Tongue (tissue), 2 donors: Measurements from ENCODE around the gene LRRC26. TPM values are rescaled to one million over a fixed set of nuclear protein-coding genes. Genes with fewer than 3 reads are reported as not detected.
A peak's percentile ranks its signal among the peaks of the same experiment; 100 is the strongest.

Experiments
- DNase-seq: peaks from one replicate; pipeline ENCODE4 v3.0.0-alpha.2; 2015
- total RNA-seq: library from RNA; depleted of rRNA; stranded (reverse); fragments of >200 nt; gene quantifications from one replicate; pipeline ENCODE4 v1.2.3, GENCODE V29; 2014

Gene LRRC26
- total RNA-seq, 1 donor from 2014 or later = 18.9 TPM

DNA sequence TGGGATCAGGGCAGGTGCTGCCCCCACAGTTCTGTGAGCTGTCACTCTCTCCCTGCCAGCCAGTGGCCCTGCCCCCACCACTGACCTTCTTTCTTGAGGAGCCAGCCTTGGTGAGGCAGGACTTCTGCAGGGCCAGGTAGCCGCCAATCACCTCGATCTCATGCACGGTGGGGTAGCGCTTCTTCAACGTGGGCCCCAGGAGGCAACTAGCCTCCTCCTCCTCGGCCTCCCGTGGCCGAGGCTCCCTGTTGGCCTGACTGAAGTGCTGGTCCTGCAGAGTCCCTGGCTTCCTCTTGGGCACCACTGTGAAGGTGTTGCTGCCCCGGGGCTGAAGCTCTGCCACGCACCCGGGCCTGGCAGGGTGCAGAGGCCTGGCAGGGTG lies 29.0 kb upstream of the LRRC26 start:
- no peak for DNase-seq

DNA sequence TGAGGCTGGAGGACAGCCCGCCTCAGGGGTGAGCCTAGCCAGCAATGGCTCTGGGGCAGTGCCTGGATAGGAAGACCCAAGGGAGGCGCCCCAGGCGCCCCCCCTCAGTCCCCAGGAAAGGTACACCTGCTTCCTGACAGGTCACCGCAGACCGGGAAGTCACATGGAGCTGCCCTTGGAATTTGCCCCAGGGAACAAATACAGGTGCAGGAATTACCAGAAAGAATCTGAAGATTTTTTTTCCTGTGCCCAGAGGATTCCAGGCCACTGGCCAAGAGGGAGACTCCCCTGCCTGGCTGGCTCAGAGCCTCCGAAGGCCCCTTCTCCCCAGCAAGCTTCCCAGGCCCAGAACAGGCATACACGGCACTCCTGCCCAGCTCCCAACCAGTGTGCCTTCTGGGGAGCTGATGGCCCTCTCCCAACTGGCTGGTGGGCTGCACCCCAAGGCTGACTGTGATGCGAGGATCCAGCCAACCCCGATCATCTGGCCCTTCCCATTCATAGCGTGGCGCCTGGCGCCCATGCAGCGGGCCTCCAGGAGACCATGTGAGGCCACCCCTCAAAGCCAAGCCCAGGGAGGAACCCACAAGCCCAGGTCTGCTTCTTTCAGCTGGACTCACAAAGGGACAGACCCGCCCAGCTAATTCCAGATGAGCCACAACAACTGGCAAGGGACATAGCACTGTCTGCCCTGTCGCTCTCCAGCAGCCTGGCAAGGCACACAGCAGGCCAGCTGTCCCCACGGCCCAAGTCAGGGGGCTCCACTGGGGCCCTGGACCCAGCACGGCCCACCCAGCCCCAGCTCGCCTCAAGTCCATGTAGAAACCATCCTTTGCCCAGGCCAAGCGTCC lies 28.4 kb upstream of the LRRC26 start:
- DNase-seq = no peak

DNA sequence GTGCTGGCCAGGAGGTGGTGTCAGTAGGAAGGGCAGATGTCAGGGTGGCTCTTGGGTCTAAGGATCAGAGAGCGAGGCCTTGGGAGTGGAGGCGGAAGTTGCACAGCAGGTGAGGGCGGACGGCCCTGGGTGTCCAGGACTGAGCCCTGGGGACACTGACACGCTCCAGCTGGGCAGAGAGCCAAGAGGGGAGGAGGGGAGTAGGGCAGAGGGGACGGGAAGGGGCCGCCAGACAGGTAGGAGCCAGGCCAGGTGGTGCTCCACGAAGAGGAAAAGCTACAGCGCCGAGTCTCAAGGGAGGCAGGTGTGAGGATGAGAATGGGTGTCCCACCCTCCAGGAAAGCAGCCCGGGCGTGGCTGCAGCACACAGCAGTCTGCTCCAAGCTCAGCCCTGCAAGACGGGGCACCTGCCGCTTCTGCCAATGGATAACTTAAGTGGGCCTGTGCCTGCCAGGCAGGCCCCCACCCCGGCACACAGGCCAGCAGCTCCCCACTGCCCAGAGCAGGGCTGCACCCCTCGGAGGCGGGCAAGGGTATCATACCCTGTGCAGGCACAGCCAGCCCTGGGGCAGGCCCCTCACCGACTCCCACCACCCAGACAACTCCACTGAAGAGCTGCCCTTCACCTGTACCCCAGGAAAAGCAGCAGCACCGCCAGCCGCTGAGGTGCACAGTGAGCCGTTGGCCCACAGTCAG lies 25.8 kb upstream of the LRRC26 start:
- no peak for DNase-seq

DNA sequence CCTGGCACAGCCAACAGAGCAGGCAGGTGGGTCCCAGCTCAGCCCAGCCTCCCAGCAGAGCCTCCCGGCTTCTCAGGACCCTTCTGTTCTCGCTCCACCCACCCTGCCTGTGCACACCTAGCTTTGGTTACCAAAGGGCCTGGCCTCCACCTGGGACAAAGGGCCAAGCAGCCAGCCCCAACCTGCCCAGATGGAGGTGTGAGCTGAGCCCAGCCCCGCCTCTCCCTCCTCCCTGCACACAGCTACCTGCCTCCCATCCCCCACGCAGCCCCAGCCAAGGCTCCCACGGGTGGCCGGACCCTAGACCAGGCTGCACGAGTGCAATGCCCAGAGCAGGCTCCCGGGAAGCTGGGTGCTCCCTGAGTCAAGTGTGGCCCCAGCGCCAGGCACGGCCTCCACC lies 25.1 kb upstream of the LRRC26 start:
- DNase-seq = no peak

DNA sequence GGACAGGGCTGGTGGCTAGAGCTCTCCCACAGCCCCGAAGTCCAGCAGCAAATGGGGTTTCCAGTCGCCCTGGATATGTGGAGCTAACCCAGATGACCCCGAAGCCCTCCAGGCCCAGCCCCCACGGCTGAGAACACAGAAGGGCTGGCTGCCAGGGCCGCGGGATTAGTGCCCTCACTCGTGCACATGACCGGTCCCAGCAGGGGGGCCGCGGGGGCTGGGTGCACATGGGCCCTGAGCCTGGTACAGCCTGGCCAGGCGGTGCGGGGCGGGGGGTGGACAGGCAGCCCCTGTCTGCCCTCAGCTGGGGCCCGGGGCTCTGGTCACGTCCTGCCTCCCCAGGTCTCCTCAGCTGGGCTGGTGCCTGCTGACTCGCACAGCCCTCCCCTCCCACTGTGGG lies 24.5 kb upstream of the LRRC26 start:
- no peak for DNase-seq

DNA sequence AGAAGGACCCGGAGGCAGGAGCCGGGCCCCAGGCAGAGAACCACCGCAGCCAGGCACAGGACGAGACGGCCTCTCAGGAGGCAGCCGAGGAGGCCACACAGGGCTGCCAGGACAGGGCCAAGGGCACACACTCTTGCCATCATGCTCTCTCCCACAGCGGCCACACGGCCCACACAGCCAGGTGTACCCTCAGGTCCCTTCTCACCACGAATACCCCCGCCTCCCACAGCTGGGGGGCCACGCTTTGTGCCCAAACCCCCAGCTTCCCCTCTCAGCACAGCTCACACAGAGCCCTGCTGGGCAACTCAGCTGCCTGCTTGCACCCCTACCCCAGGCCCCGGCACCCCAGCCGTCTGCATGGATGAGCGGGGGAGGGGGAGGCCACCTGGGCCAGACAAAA lies 23.9 kb upstream of the LRRC26 start:
- DNase-seq = no peak

DNA sequence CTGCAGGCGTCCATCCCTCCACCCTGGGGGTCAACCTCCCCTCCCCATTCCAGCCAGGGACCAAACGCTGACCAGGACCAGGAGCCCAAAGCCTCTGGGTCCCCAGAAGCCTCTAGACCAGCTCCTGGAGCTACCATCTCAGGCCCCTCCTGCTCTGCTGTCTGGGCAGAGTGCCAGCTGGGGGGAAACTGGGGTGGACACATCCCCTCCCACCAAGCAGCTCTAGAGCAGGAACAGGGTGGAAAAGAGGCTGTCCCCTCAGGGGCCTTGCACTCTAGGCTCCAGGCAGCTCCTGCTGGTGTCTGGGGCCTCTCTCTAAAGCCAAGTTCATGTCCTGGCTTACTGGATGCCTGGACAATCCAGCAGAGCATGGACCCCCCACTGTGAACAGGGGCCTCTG lies 23.0 kb upstream of the LRRC26 start:
- DNase-seq = no peak

DNA sequence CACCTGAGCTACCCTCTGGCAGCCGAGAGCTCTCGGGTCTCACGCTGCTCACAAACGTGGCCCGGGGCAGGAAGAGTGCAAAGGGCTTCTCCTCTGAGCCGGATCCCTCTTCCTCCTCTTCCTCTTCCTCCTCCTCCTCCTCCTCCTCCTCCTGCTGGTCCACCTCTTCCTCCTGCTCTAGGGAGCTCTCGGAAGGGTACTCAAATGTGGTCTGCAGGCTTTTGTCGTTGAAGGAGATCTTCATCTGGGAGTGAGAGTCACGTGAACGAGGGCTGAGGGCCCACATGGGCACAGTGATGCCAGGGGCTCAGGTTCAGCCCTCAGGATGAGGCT lies 22.6 kb upstream of the LRRC26 start:
- DNase-seq = no peak

DNA sequence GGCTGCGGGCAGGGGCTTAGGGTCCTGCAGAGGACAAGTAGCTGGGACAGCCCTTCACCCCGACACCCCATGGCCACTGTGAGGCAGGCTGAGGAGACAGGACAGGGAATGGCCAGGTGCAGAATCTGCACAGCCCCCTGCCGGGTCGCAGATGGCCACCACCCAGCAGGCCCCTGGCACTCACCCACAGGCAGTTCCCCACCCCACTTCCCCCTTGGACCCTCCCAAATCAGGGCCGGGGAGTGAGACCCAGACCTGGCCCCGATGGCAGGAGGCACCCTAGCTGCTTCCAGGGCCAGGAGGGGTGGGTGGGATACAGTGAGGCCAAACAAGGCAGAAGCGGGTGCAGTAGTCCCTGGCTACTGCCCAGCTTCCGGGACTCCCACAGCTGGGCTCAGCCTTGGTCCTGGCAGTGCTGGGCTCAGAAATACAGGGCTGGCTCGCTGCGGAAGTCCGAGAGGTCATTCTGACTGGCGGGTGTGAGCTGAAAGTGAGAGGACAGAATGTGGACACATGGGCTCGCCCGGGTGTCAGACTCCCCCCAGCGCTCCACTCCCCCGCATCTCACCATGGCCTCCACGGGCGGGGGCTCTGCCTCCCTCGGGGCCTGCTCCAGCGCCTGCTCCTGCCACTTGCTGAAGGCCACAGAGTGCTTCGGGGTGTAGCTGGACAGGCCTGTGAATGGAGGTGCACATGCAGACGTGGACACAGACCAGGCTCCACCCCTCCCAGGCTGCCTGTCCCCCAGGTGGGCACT lies 22.0 kb upstream of the LRRC26 start:
- no peak for DNase-seq

DNA sequence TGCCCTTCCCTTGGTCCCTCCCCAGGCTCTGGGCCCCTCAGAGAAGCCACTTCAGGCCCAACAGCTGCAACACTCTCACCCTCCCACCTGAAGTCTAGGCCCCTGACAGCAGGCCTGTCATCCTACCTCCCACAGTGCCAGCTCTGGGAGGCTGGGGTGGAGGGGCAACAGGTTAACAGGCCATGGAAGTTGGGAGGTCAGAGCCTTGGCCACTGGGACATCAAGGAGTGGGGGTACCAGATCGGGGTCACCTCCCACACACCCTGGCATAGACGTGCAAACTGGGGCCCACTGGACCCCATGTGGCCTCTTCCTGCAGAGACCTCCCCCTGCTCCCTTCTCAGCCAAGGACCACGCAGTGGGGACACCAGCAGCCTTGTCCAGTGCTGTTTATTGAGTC lies 21.4 kb upstream of the LRRC26 start:
- no peak for DNase-seq

DNA sequence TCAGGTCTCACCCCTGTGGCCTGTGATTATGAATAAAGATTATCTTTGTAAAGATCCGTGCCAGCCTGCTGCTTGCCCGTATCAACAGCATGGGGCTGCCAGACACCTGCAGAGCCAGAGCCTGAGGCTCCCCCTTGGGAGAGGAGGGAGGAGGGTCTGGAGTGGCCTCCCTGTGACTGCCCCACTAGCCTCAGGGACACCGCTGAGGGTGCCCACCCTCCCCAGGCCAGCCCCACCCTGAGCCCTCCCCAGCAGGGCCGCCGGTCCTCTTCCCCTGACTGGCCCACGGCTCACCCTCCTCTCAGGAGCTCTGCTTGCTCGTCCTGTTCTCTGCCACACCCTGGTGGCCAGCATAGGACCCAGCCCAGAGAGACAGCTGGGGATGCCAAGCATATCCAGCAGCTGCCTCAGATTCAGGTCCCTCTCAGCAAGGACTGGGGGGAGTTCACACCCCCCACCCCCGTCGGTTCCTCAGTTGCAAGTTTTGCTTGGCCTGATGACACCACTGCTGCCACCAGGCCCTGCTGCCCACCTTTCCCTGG lies 20.5 kb upstream of the LRRC26 start:
- DNase-seq = no peak

DNA sequence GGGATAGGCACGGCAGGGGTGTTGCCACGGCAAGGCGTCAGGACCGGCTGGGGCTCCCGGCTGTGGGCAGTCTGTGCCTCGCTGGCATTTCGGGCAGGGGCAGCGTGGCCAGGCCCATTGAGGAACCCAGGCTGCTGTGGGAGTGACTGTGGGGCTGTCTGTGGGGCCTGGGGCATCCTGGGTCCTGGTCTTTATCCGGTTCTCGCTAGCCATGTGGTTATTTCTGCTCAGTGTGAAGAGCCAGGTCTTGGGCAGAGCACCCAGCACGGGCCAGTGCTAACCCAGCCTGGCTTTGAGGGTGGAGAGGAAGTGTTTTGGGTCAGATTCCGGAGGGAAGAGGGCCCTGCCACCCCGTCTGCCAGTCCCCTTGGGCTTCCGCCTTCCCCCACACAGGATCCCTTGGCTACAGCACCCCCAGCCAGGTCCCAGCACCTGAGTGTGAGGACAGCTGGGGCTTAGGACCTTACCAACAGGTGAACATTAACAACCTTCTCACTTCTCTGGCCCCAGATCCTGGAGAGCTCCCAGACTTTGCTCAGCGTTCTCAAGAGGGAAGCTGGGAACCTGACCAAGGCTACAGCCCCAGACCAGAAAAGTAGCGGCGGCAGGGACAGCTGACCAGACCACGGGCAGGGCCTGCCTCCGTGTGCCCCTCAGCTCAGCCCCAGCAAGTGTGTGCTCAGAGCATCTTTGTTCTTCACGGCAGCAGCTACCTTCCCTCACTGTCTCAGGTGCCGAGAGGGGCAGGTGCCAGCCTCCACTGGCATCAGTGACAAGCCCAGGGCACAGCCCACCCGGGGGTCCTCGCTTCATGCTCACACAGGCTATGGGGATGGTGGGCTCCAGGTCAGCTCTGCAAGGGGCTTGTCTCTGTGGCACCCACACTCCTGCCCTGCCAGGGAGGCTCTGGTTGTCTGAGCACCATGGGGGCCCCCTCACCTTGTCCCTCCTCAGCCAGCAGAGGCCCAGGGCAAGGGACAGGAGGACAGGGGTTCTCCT lies 19.7 kb upstream of the LRRC26 start:
- no peak for DNase-seq

DNA sequence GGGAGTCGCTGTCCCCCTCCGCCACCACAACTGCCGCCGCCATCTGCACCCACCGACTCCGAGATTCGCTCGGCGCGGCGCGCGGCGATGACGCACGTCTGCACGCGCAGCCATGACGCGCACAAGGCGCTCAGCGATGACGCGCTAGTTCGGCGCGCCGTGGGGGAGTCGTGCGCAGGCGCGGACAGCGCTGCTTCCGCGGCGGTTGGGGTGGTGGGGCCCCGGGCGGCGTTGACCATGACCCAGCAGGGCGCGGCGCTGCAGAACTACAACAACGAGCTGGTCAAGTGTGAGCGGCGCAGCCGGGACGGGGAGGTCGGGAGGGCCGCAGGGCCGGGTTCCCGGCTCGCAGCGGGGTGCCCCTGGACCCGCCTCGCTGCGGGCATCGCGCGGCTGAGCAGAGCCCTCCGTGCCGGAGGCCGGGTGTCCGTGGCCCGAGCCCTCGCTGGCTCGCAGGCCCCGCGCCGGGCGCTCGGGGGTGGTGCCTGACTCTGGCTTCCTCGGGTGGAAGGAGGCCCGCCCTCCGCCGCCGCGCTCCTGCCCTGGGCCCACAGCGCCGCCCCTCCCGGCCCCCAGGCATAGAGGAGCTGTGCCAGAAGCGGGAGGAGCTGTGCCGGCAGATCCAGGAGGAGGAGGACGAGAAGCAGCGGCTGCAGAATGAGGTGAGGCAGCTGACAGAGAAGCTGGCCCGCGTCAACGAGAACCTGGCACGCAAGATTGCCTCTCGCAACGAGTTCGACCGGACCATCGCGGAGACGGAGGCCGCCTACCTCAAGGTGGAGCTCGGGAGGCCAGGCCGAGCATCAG lies 18.8 kb upstream of the LRRC26 start, which contains the start of the genes ANAPC2 and SSNA1:
Gene ANAPC2, minus strand, starts transcription at position 71 of the 807 bp plus-strand sequence. Its CDS starts 28 bp downstream, at position 43.
Gene SSNA1, plus strand, starts transcription at position 187 of the 807 bp plus-strand sequence. Its CDS starts 51 bp downstream, at position 238.
- DNase-seq = peak; percentile 97

DNA sequence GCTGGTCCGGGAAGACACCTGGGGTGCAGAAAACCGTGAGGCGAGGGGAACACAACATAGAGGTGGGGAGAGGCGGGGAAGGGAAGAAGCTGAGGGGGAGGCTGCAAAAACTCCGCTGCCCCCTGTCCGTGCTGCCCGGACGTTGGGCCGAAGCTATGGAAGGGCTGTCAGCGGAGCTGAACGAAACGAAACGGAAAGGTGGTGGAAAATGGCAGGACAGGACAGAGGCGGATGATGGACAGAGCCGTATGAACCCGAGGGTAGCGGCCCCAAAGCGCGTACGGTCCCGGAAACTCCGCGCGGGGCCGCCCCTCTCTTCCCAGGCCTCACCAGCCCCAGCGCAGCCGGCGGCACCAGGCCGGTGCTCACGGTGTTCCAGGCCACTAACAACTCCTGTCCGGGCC lies 18.2 kb upstream of the LRRC26 start:
- DNase-seq = no peak

DNA sequence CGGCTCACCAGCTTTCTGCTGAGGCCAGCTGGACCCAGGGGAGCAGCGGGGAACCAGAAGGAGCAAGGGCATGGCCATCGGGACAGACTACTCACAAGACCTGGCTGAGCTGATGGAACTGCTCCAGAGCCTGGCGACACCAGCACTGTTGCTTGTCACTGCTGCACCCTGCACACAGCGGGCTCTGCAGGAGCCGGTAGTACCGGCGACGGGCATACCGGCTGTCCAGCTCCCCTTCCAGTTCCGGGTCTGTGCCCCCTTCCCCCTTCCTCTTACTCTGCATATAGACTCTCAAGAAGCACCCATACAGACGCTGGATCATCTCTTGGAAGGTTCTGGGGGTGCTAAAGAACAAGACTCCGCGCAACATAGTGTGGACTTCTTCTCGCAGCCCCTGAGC lies 17.5 kb upstream of the LRRC26 start:
- no peak for DNase-seq

DNA sequence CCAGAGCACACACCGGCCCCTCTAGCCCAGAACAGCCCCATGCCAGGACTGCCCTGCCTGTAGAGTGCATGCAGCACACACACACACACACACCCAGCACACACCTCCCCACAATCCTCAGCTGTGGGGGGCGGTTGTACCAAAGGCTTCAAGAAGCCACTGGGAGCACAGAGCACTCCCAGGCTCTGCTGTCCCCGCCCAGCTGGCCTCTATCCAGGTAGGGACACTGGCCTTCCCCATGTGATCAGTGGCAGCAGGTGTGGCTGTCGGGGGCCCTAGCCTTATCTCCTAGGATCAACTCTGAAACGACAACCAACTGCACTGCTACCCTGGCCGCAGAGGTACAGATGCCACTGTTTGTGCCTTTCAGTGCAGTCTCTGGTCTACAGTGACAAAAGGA lies 16.5 kb upstream of the LRRC26 start:
- DNase-seq = no peak

DNA sequence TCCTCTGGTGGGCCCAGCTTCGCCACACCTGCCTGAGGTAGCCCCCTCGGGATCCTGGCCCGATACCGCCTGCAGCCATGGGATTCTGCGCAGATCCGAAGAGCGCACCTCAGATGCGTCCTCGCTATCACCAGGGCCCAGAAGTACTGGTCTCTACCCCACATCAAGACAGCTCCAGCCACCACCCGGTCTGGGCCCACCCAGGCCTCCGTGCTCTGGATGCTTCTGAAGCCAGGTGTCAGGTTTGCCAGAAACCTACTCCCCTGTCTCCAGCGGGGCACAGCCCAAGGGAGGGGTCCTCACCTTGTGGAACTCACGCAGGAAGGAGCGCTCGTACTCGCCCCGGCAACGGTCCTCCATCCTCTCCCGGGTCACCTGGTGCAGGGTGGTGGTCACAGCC lies 16.1 kb upstream of the LRRC26 start:
- no peak for DNase-seq

DNA sequence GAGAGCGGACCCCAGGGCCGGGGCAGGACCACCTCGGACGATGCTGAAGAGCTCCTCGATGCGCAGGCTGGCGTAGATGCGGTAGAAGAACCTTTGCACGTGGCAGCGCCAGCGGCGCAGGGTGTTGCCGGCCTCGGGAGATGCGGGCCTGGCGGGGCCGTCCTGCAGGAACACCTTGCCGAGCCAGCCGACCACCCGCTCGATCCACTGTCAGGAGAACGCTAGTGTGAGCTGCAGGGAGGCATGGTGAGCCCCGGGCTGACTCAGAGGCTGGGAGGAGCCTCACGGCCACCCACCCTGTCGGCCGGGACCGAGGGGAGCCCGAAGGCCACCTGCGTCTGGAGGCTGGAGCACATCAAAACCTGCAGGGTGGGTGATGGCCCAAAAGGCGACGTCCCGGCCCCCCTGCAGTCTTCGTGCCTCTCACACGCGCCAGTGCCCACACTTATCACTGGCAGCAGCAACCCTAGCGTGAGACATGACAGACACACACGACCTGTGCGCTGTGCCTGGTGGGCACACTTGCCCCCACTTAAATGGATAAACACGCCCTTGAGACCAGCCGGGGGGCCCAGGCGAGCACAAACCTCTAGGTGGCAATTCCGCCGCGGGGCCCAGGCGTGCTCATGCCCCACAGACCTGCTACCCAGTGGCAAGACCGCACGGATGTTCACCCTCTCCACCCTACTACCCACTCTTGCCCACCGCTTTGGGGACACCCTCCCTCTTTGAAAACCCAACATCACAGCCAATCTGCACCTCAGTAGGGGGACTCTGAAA lies 15.2 kb upstream of the LRRC26 start:
- no peak for DNase-seq

DNA sequence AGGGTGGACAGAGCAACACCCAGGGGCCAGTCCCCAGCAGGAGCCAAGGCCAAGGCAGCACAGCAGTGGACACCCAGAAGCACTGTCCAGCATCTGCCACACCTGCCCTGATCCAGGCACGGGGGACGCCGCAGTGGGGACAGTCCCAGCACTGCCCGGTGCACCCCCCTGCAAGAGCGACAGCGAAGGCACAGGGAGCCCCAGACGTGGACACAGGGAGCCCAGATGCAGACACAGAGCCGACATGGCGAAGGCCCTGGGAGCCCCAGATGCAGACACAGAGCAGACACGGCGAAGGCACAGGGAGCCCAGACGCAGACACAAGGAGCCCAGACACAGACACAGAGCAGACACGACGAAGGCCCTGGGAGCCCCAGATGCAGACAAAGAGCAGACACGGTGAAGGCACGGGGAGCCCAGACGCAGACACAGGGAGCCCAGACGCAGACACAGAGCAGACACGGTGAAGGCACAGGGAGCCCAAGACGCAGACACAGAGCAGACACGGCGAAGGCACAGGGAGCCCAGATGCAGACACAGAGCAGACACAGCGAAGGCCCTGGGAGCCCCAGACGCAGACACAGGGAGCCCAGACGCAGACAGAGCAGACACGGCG lies 14.2 kb upstream of the LRRC26 start:
- no peak for DNase-seq
